Measurements from ENCODE around the gene CRYGC.

DNA sequence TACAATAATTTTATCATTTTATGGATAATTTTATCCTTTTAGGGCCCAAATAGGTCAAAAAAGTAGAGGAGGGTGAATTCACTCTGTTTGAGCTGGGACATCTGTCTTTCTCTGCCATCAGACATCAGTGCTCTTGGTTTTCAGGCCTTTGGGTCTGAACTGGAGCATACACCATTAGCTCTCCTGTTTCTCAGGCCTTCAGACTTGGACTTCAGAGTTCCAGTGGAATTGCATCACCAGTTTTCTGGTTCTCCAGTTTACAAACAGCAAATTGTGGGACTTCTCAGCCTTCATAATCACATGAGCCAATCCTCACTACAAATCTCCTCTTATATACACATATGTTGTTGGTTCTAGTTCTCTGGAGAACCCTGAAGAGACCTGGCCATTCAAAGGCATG is 39.2 kb downstream of the CRYGC start:
- TF ChIP-seq, protein P1, sequence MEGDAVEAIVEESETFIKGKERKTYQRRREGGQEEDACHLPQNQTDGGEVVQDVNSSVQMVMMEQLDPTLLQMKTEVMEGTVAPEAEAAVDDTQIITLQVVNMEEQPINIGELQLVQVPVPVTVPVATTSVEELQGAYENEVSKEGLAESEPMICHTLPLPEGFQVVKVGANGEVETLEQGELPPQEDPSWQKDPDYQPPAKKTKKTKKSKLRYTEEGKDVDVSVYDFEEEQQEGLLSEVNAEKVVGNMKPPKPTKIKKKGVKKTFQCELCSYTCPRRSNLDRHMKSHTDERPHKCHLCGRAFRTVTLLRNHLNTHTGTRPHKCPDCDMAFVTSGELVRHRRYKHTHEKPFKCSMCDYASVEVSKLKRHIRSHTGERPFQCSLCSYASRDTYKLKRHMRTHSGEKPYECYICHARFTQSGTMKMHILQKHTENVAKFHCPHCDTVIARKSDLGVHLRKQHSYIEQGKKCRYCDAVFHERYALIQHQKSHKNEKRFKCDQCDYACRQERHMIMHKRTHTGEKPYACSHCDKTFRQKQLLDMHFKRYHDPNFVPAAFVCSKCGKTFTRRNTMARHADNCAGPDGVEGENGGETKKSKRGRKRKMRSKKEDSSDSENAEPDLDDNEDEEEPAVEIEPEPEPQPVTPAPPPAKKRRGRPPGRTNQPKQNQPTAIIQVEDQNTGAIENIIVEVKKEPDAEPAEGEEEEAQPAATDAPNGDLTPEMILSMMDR (IDR thresholded peaks at IDR 0.05) = no peak
- no peak for TF ChIP-seq EZH2 (IDR thresholded peaks at IDR 0.05)

Data from neural progenitor cell (in vitro differentiated cells).